ENCODE results near the gene RELB.

The RELB gene

DNA sequence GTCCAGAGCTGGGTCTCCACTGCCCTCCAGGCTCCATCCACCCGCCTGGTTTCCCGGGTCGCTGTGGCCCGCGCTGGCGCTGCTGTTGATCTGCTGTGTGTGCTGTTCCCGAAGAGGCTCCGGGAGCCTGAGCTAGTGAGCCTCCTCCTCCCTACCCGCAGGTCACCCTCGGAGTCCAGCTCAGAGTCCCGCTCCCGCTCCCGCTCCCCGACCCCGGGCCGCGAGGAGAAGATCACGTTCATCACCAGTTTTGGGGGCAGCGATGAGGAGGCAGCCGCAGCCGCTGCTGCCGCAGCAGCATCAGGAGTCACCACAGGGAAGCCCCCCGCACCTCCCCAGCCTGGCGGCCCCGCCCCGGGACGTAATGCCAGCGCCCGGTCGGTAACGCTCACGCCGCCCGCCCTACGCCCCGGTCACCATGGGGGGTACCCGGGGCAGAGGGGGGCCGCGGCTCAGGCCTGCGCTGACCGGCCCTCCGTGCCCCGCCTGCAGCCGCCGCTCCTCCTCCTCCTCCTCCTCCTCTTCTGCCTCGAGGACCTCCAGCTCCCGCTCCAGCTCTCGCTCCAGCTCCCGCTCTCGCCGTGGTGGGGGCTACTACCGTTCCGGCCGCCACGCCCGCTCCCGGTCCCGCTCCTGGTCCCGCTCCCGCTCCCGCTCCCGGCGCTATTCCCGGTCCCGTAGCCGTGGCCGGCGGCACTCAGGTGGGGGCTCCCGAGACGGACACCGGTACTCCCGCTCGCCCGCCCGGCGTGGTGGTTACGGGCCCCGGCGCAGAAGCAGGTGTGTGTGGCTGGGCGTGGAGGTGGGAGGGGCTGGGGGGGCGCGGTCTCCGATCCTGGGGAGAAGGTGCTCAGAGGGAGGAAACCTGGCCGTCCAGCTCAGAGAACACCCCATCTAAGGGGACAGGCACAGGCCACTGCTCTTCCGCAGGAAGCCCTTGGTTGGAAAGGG, 62.9 kb downstream of the RELB start:
- DNase-seq: no peak

DNA sequence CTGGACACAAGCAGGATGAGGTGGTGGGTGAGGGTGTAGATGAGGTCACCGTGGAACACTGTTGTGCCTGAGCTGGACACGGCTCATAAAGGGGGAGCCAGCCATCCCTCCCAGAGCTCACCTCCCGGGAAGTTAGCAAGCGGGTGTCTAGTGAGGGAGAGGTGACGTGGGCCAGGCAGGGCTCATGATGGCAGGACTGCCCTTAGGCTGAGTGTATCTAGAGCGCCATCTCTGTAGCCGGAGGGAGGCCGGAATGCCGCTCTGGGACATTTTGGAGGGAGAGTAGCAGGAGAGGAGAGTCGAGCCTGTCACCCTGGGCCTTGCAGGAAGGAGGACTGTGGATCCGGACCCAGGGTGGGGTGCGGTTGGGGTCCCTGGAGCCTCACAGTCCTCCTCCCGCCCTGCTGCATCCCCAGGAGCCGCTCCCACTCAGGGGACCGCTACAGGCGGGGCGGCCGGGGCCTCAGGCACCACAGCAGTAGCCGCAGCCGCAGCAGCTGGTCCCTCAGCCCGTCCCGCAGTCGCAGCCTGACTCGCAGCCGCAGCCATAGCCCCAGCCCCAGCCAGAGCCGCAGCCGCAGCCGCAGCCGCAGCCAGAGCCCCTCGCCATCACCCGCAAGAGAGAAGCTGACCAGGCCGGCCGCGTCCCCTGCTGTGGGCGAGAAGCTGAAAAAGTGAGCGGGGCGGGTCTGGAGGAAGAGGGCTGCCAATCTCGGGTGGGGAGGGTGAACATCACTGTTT, 65.8 kb downstream of the RELB start:
- DNase-seq: no peak

DNA sequence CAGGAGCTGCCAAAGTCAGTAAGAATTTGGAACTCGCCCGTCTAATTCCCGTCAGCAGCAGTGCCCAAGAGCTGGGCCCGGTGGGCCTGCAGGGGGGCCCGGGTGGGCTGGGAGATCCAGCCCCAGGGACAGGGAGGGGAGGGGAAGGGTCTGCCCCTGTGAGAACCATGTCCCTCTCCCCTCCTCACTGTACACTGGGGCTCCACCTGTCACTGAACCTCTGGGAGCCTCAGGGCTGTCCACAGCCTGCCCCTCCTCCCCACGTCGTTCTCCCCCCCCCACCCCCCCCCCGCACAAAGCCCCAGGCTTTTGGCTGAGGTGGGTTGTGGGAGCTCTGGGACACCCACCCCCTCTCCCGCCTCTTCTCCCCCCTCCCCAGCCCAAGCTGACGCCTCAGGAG, 66.8 kb downstream of the RELB start:
- no peak for DNase-seq

DNA sequence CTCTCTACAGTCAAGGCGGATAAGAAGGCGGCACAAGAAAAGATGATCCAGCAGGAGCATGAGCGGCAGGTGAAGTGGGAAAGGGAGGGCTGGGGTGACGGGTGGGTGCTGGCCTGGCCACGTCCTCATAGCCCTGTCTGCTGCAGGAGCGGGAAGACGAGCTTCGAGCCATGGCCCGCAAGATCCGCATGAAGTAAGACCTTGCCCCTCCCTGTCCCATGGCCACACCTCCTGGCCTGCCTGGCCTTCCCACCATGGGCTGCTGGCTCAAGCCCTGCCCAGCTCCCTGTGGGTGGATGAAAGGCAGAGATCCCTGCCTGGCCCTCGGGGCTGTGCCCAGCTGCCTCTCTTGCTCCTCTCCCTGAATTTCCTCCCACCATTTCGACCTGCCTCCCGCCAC, 67.8 kb downstream of the RELB start:
- DNase-seq: no peak

DNA sequence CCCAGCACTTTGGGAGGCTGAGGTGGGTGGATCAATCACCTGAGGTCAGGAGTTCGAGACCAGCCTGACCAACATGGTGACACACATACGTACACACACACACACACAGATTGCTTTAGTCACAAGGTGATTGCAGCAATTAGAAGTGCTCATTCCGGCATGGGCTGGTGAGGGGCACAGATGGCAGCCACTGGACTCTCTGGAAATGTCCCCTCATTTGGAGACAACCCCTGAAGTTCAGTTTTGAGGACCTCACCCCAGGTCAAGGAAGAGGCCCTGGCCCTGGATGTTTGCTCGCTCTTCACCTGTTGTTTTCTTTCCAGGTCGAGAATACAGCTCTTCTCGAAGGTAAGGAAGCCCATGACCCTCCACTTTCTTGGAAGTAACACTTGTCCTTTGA, 69.0 kb downstream of the RELB start:
- DNase-seq: no peak

DNA sequence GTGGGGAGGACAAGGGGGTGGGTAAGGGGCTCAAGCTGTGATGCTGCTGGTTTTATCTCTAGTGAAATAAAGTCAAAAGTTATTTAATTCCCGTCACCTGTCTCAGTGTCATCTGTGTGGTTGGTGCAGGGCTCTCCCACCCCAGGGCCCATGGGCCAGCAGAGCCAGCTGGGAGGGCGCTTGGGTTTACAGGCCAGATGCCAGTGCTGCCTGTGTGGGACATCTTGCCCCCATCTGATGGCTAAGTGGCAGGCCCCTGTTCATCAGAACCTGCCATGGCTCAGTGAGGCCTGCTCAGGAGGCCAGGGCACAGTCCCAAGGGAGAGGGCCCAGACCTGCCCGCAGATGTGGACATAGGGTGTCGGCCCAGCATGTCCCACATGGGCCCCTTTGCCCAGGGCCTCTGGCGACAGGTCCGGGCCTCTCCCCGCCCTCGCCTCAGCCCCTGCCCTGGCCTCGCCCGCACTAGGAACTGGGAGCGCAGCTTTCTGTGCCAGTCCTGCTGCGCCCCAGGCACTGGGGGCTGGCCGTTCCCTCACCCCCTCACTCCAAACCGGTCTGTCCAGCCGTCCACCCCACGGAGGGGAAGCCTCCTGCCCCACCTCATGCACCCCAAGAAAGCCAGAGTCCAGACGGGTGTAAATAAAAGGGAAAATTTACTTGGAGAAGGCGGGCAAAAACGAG, 69.7 kb downstream of the RELB start:
- no peak for DNase-seq

DNA sequence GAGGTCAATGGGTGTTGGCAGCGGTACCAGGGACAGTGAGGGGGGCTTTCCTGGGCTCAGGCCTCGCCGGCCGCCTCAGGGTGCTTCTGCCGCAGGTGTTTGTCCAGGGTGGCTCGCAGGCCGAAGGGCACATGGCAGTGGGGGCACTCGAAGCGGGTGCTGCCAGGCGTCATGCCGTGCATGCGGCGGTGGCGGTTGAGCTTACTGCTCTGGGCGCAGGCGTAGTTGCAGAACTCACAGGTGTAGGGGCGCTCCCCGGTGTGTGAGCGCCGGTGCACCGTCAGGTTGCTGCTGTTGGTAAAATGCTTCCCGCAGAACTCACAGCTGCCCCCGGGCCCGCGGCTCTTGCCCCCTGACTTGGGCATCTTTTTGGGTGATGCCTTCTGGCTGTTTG, 70.3 kb downstream of the RELB start:
- DNase-seq: no peak

DNA sequence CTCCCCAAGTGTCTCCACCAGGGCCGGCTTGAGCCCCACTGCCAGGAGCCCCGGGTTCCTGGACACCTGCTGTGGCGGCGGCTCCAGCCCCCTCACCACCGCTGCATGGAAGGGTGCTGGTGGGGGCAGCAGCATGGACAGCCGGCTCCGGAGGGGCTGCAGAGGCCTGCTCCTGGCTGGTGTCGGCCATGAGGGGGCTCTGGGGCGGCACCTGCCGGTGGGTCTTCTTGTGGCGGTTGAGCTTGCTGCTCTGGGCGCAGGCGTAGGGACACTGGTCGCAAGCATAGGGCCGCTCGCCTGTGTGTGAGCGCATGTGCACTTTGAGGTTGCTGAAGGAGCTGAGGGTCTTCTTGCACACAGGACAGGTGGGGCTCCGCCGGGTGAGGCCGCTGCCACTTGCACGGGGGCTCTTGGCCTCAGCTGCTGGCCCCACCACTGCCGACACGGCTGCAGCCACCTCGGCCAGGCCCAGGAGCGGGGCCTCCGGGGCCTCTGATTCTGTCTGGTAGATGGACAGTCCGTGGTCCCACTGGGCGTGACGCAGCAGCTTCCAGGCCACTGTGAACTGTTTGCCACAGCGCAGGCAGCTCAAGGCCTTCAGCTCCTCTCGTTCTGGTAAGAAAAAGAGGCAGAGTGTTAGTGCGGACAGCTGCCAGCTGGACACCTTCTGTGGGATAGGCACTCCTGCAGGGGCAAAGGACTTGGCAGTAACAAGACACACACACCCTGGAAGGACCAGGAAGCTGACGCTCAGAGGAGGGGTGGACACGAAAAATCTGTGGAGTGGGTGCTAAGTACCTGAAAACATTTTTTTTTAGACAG, 70.9 kb downstream of the RELB start:
- no peak for DNase-seq

DNA sequence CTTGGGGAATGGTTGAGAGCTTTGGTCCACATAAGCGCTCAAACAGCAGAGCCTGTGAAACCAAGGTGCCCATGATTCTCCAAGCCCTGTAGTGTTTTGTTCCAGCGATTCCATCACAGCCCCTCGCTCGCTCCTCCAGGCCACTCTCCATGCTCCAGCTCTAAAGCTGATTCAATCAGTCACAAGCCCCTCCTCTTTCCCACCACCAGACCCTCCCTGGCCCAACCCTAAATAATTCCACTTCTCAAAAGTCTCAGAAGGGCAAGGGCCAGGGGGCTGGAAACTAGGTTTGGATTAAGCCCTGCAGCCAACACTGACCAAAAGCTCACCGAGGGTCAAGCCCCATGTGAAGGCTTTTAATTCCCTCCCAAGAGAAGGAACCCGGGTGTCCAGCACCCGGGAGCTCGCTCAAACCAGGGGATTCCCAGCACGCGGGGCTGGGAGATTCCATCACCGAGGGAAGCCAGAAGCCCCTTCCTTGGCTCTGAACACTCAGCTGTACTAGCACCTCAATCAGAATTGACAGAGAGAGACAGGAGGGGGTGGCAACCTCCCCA, 73.6 kb downstream of the RELB start:
- DNase-seq: no peak

DNA sequence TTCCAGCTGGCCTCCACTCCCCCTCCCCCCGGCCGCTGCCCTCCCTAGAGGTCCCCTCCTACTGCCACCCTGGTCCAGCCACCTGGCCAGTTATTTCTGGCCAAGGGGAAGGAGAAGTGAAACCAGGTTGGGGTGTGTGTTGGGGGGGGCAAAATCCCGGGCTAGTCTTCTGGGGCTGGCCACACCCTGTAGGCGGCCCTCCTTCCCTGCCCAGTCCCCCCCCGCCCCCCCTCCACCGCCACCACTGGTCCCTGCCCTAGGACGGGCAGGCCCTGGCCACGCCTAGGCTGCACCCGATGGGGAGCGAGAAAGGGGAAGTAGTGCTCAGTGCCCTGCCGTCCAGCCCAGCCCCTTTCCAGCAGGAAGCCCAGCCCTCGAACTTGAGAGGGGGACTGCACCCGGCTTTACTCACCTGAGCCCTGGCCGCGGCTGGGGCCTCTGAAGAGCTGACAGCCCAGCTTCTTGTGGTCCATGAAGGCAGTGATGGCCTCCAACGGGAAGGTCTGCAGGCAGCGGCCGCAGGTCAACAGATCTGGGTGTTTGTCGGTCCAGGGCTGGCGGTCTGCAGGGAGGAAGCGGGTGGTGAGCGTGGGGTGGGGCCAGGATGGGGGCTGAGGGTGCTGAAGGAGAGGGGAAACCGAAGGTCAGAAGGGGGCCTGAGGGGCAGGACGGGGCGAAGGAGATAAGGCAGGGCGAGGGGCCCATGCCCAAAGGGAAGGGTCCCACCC, 74.2 kb downstream of the RELB start:
- peak in 1 of 2 donors; percentile 27 for DNase-seq

DNA sequence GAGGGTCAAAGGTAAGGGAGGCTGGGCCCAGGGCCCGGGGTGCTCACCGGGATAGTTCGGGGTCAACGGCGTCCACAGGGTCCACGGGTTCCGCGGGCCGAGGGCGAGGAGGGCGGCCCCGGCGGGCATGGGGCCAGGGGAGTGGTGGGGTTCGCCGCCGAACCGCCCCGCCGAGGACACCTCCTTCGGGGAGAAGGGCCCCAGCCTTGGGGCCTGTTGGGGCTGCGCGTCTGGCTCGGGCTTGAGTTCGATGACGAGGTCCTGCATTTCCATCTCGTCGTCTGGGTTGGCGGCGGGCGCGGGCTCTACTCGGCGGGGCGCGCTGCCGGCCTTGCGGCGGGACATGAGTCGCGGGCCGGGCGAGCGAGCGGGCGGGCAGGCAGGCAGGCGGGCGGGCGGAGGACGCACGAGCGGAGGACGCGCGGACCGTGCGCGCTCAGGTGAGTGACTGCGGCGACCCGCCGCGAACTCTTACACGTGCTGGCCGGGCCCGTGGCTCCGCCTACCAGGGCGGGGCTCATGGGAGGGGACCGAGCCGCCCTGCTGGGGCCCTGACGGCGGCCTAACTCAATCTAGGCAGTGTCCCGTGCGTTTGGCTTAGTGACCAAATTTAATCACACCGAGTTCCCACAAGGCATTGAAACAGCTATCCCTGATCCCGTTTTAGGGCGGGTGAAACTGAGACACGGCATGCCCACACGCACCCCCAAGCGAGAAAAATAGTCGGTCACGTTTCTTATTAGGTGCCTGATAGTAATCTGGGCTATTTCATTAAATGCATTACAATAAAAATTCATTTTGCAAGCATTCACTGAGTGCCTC, 75.0 kb downstream of the RELB start, which contains the start of gene ZNF296:
TSS of gene ZNF296 (minus strand) at position 450 of the 822 bp plus-strand sequence. CDS start at position 345, 105 bp downstream.
- DNase-seq: peak; percentile 76

DNA sequence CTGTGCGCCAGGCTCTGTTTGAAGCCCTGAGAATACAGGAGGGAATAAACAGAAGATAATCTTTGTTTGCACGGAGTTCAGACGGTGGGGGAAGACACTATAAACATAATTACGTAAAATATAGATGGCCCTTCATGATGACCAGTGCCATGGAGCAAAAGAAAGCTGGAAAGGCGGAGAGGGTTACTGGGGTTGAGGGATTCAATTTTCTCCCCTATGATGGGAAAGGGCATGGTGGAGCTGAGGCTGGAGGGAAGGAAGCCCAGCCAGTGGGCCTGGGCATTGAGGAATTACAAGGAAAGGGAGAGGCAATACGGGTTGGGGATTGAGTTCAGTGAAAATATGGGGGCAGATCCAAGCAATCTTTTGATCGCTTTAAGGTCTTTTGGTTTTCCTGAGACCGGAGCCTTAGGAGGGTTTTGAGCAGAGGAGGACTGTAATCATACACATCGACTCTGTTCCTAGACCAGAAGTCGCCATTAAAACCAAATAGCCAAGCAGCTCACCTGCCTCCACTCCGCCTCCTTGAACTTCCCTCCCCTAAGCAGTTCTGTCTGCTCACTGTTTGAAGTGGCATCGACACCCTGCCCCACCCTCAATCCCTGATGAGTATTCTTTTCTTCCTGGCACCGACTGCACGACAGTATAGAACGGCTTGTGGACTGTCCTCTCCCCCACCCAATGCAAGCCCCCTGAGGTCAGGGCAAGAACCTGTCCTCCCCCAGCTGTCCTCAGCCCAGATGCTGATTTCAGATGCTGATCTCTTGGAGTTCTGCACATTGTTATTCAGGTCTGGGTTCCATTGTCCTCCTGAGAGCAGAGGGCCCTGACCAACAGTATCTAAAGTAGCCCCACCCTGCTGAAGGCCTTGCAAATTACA, 75.8 kb downstream of the RELB start:
- no peak for DNase-seq

DNA sequence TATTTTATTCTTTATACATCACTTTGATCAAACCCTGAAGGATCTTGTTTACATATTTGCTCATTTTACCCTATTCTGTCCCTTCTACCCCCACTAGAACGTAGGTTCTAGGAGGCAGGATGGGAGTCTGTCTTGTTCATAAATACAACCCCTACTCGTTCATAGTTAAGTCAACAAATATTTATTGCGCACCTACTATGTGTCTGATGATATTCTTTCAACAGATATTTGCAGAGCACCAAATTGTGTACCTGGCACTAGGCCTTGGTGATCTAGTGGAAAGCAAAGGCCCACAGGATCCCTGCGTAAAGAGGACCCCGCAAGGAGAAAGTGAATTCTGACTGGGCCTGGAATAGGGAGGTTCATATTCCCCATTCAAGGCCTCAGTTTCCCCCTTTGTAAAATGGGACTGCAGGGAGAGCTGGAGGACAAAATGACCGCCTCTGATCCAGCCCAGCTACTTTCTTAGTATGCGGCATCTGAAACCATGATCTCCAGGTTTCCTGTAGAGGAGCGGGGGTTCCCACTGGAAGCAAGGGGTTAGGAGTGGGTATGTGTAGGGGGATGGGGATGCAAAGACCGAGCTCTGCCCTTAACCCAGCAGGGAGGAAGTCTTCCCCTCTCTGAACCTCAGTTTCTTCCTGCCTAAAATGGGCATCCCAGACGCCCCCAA, 77.3 kb downstream of the RELB start:
- no peak for DNase-seq

DNA sequence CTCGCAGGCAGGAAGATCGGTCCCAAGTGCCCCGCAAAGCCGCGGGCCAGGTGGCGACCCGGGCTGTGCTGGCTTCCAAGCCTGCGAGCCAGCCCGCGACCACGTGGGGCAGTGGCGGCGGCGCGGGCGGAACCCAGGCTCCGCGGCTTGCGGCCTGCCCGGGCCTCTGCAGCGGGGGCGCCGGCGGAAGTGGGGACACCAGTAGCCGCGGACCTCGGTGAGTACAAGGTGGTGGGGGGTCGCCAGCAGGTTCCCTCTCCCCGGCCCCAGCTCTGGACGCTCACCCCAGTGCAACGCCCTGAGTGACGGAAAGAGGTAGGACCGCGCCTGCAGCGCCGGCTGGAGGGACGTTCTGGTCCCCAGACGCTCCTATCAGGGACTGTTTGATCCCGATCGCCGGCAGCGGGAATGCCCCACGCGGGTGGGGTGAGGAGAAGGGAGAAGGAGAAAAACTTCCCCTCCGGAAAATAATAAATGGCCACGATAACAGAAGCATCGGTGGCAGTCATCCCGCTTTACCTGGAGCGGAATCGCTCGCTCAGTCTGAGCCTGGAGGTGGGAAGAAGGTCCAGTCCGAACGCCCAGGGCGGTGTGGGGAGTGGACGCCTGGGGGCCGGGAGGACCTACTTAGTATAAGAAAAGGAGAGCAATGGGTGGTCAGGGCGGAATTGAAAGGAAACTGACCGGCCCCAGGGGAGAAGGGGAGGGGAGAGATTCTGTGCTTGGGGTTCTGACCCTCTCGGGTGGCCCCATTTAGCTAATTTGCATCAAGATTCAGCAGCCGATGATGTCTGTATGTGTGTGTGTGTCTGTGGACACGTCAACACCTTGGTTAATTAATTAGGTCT, 78.0 kb downstream of the RELB start, which contains the start of gene GEMIN7:
TSS of gene GEMIN7 (plus strand) at position 198 of the 848 bp plus-strand sequence. CDS start 10,855 bp downstream, outside the sequence.
- peak; percentile 72 to 81 for DNase-seq

DNA sequence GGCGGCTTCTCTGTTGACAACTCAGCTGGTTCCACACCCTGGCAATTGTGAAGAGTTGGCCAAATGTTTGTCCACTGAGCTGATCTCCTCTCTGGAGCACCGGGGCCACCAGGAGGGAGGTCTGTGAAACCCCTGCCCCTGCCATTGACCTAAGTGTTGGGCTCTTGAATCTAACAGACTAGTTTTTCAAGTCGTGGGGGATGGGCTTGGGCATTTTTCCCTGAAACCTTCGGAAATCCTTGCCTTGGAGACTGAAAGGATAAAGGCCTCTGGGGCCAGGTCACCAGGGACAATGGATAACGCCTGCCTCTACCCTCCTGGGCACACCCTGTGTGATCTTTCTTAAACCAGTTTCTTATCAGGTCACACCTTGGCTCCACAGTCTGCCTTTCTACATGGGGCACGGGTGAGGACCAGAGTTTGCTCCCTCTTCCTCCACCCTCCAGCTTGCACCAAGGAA, 78.7 kb downstream of the RELB start:
- no peak for DNase-seq

DNA sequence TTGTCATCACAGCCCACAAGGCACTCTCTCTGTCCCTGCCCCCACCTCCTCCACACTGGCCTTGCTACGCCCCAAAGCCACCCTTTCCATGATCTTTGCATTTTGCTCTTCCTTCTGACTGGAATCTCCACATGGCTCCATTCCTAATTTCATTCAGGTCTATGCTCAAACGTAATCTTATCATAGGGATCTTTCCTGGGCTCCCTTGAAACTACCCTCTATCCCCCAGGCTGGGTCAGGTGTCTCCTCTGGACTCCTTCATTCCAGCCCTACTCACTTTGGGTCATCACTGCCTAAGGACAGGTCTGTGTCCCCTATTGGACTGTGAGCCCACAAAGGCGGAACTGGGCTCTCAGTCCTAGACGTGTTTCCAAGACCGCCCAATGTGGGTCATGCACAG, 80.9 kb downstream of the RELB start:
- no peak for DNase-seq

DNA sequence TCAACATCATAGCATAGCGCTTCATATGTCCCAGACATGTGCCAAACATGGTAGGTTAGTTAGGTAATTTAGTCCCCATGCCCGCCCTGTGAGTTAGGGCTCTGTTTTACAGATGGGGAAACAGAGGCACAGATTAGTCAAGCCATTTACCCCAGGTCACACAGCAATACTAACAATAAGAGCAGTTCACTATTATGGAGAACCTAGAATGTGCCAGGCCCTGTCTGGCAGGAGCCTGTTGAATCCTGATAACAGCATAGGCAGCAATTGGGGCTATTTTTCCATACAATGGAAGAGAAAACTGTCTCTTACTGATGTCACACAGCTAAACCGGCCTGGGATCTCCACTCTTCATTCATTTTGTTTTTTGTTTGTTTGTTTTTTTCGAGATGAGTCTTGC, 85.2 kb downstream of the RELB start:
- DNase-seq: no peak

DNA sequence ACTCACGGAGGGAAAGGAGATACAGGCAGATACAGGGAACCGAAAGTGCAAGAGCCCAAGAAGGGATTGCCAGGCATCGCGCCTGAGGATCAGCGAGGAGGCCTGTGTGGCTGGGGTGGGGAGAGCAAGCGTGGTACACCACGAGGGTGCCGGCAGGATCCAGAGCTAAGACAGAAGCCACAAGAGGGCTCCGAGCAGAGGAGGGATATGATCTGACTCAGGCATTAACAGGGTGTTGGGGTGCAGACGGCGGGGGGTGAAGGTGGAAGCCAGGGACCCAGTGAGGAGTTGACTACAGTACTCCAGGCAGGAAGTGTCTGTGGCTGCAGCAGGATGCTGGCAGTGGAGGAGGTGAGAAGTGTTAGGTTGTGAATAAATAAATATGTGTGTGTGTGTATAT, 86.3 kb downstream of the RELB start:
- peak in 1 of 2 donors; percentile 38 for DNase-seq

Data from activated CD4-positive, alpha-beta T cell treated with anti-CD3 and anti-CD28 coated beads for 4 hours (primary cell).